ENCODE results near the gene MYH11.
"Not testable (repeated sequence)": the region's sequence is repeated elsewhere in the genome, so short reads cannot be mapped to it uniquely, and the experiment has no call there.

GRCh38 chr16:15672127-15672513 lies 184.7 kb downstream of the MYH11 start:
- TF ChIP-seq, protein P1, sequence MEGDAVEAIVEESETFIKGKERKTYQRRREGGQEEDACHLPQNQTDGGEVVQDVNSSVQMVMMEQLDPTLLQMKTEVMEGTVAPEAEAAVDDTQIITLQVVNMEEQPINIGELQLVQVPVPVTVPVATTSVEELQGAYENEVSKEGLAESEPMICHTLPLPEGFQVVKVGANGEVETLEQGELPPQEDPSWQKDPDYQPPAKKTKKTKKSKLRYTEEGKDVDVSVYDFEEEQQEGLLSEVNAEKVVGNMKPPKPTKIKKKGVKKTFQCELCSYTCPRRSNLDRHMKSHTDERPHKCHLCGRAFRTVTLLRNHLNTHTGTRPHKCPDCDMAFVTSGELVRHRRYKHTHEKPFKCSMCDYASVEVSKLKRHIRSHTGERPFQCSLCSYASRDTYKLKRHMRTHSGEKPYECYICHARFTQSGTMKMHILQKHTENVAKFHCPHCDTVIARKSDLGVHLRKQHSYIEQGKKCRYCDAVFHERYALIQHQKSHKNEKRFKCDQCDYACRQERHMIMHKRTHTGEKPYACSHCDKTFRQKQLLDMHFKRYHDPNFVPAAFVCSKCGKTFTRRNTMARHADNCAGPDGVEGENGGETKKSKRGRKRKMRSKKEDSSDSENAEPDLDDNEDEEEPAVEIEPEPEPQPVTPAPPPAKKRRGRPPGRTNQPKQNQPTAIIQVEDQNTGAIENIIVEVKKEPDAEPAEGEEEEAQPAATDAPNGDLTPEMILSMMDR (IDR thresholded peaks at IDR 0.05; ENCODE audit: low read depth, low read length) = not testable (repeated sequence)
- not testable (repeated sequence) for TF ChIP-seq EZH2phosphoT487 (IDR thresholded peaks at IDR 0.05; ENCODE audit: low read depth)
